Natural killer cell (primary cell): ENCODE measurements around the gene ABT1. TPM values are rescaled to one million over a fixed set of nuclear protein-coding genes. Genes with fewer than 3 reads are reported as not detected.

ENCODE experiments used
- ATAC-seq, 3 donors: fragments of 150-1000 bp in 2 of 3; fragments of 200-7000 bp in 1 of 3; cut with Tn5 transposase; 1 replicate in 1 of 3; 2 replicates in 2 of 3; pipeline ENCODE4 v1.10.0; 2021; ENCODE audit warnings: mild to moderate bottlenecking in 2 of 3, moderate library complexity in 2 of 3
- DNase-seq, 2 donors: peaks; one replicate each; pipeline versions ENCODE4 v3.0.0 to v3.0.0-alpha.2; 2013 to 2021; ENCODE audit warnings: mixed read lengths in 1 of 2
- H3K27ac ChIP-seq: one replicate; pipeline ENCODE4 v1.5.1; 2013; ENCODE audit warnings: mild to moderate bottlenecking, low read length
- H3K27me3 ChIP-seq: one replicate; pipeline ENCODE4 v1.6.1; 2013; ENCODE audit warnings: low read length; ENCODE audit not compliant: control insufficient read depth, insufficient read depth
- H3K36me3 ChIP-seq: one replicate; pipeline ENCODE4 v1.6.1; 2013; ENCODE audit warnings: low read length; ENCODE audit not compliant: control insufficient read depth, insufficient read depth
- H3K4me1 ChIP-seq: one replicate; pipeline ENCODE4 v1.6.1; 2013; ENCODE audit warnings: low read length; ENCODE audit not compliant: control insufficient read depth, insufficient read depth
- H3K4me3 ChIP-seq: one replicate; pipeline ENCODE4 v1.5.1; 2013; ENCODE audit warnings: low read length
- H3K9me3 ChIP-seq: one replicate; pipeline ENCODE4 v1.6.1; 2013; ENCODE audit warnings: low read length; ENCODE audit not compliant: control insufficient read depth, insufficient read depth
- H3K27ac Mint-ChIP-seq, 2 donors: one replicate each; pipeline ENCODE4 v1.8.0; 2022; ENCODE audit warnings: mild to moderate bottlenecking in 2 of 2, mixed read lengths in 2 of 2, moderate library complexity in 1 of 2
- H3K27me3 Mint-ChIP-seq, 2 donors: one replicate each; pipeline ENCODE4 v1.8.0; 2022; ENCODE audit warnings: low read depth in 2 of 2, mixed read lengths in 2 of 2
- H3K36me3 Mint-ChIP-seq: one replicate; pipeline ENCODE4 v1.8.0; 2022; ENCODE audit warnings: mixed read lengths
- H3K4me1 Mint-ChIP-seq, 2 donors: one replicate each; pipeline ENCODE4 v1.8.0; 2022; ENCODE audit warnings: mixed read lengths in 2 of 2
- H3K4me3 Mint-ChIP-seq: one replicate; pipeline ENCODE4 v1.8.0; 2022; ENCODE audit warnings: mild to moderate bottlenecking, moderate library complexity, mixed read lengths
- H3K9me3 Mint-ChIP-seq, 2 donors: one replicate each; pipeline ENCODE4 v1.8.0; 2022; ENCODE audit warnings: mixed read lengths in 2 of 2
- CTCF ChIP-seq: fragments of 200-600 bp; IDR thresholded peaks from one replicate; pipeline ENCODE4 v1.8.0; 2022; ENCODE audit warnings: antibody characterized with exemption
- WGBS: methylation state at CpG from one replicate; pipeline ENCODE4 v1.1.7; 2013; ENCODE audit warnings: missing lambda C conversion rate; ENCODE audit not compliant: insufficient coverage; 5-methylcytosine and 5-hydroxymethylcytosine counted together
- intact Hi-C: fragments of 100-400 bp; cut with micrococcal nuclease; formaldehyde crosslinking; loops from one replicate; pipeline ENCODE4 v1.14.2; 2022
- total RNA-seq, 4 donors: library from RNA; stranded (reverse); fragments of 120-200 nt in 1 of 4; gene quantifications; one replicate each; pipeline versions ENCODE4 v1.2.3 to v1.2.4, GENCODE V29; 2013 to 2022

Gene ABT1
- total RNA-seq, 3 donors from 2014 or later (not counting 1 experiment from before 2014, with no cell fraction given) = 23.9 to 30.7 (median 29.9) TPM

- no peaks in the 10 kb centered on the region for H3K27me3 Mint-ChIP-seq
- Histone ChIP-seq H3K4me1 (peaks cover 15% of the 10 kb centered on the region), H3K4me3 (no peak overlapping the region), H3K27me3 (no peaks in the 10 kb centered on the region), H3K27ac (no peak overlapping the region), H3K36me3 (peaks cover 25% of the 10 kb centered on the region), H3K9me3 (no peaks in the 10 kb centered on the region)
- H3K4me3 Mint-ChIP-seq = no peak overlapping the region
- no peak for TF ChIP-seq CTCF
- intact Hi-C loops = no loop called here
- ATAC-seq (no peak), DNase-seq (no peak)
- H3K36me3 Mint-ChIP-seq = no peaks in the 10 kb centered on the region
- no peaks in the 10 kb centered on the region for H3K9me3 Mint-ChIP-seq
- H3K4me1 Mint-ChIP-seq = peaks cover 6 to 10% of the 10 kb centered on the region in 2 donors
- H3K27ac Mint-ChIP-seq = peak overlapping the region; percentile 42 to 65
These were observed 4.0 kb downstream of the ABT1 start for GRCh38 chr6:26600759-26601158.

- Histone ChIP-seq H3K9me3 (no peaks in the 10 kb centered on the region), H3K27me3 (no peaks in the 10 kb centered on the region), H3K36me3 (peaks cover 25% of the 10 kb centered on the region), H3K4me1 (peaks cover 8% of the 10 kb centered on the region), H3K27ac (no peak overlapping the region), H3K4me3 (no peak overlapping the region)
- H3K4me1 Mint-ChIP-seq = peaks cover 6 to 10% of the 10 kb centered on the region in 2 donors
- ATAC-seq (no peak), DNase-seq (no peak)
- no peak overlapping the region for H3K27ac Mint-ChIP-seq
- no peak for TF ChIP-seq CTCF
- no peaks in the 10 kb centered on the region for H3K9me3 Mint-ChIP-seq
- 94% methylated on average over 2 of the region's 3 CpGs for WGBS
- H3K36me3 Mint-ChIP-seq = no peaks in the 10 kb centered on the region
- H3K4me3 Mint-ChIP-seq = no peak overlapping the region
- H3K27me3 Mint-ChIP-seq = no peaks in the 10 kb centered on the region
- intact Hi-C loops = no loop called here
These were observed 5.5 kb downstream of the ABT1 start for GRCh38 chr6:26602262-26602661.

GRCh38 chr6:26604026-26604425, 7.3 kb downstream of the ABT1 start:
- intact Hi-C loops = no loop called here
- H3K4me1 ChIP-seq = no peaks in the 10 kb centered on the region
- no peak overlapping the region for H3K4me3 ChIP-seq
- Mint-ChIP-seq H3K27ac (peak overlapping the region in 1 of 2 donors; percentile 48), H3K4me3 (no peak overlapping the region), H3K9me3 (no peaks in the 10 kb centered on the region), H3K4me1 (peaks cover 5 to 6% of the 10 kb centered on the region in 2 donors), H3K36me3 (no peaks in the 10 kb centered on the region), H3K27me3 (peaks cover 0 to 2% of the 10 kb centered on the region in 2 donors)
- no peaks in the 10 kb centered on the region for H3K9me3 ChIP-seq
- H3K36me3 ChIP-seq = peaks cover 14% of the 10 kb centered on the region
- no peaks in the 10 kb centered on the region for H3K27me3 ChIP-seq
- ATAC-seq = no peak
- H3K27ac ChIP-seq = no peak overlapping the region
- 78% methylated on average over 2 of the region's 3 CpGs for WGBS
- no peak for TF ChIP-seq CTCF
- DNase-seq = no peak

- no peak for TF ChIP-seq CTCF
- intact Hi-C loops = loop anchor here (5.0 kb wide), 1 partner anchor 553 kb away; no protein-coding TSS in a partner anchor
- Histone ChIP-seq H3K4me1 (no peaks in the 10 kb centered on the region), H3K27ac (no peak overlapping the region), H3K27me3 (no peaks in the 10 kb centered on the region), H3K9me3 (no peaks in the 10 kb centered on the region), H3K36me3 (peaks cover 6% of the 10 kb centered on the region), H3K4me3 (no peak overlapping the region)
- H3K27ac Mint-ChIP-seq = no peak overlapping the region
- no peak for ATAC-seq
- 100% methylated on average over 1 of the region's 3 CpGs for WGBS
- no peaks in the 10 kb centered on the region for H3K9me3 Mint-ChIP-seq
- H3K27me3 Mint-ChIP-seq = peaks cover 0 to 10% of the 10 kb centered on the region in 2 donors
- no peak overlapping the region for H3K4me3 Mint-ChIP-seq
- no peaks in the 10 kb centered on the region for H3K36me3 Mint-ChIP-seq
- DNase-seq = no peak
- peaks cover 5 to 6% of the 10 kb centered on the region in 2 donors for H3K4me1 Mint-ChIP-seq
These were observed 8.0 kb downstream of the ABT1 start for GRCh38 chr6:26604797-26605196.
